Loucy (cell line): ENCODE measurements around the gene HADHA.
"Not testable (repeated sequence)": the region's sequence is repeated elsewhere in the genome, so short reads cannot be mapped to it uniquely, and the experiment has no call there.

Experiments used
- EZH2phosphoT487 ChIP-seq: fragments of 200-600 bp; IDR thresholded peaks from 2 replicates; pipeline ENCODE4 v1.6.1; 2018; ENCODE audit warnings: antibody characterized with exemption, mild to moderate bottlenecking, moderate library complexity, borderline replicate concordance
- TF ChIP-seq, protein P1 (sequence below): fragments of 200-600 bp; sonication (generic); conservative IDR thresholded peaks from 2 replicates; pipeline ENCODE4 v1.5.1; 2014; ENCODE audit warnings: mild to moderate bottlenecking, antibody characterized with exemption, low read length

DNA sequence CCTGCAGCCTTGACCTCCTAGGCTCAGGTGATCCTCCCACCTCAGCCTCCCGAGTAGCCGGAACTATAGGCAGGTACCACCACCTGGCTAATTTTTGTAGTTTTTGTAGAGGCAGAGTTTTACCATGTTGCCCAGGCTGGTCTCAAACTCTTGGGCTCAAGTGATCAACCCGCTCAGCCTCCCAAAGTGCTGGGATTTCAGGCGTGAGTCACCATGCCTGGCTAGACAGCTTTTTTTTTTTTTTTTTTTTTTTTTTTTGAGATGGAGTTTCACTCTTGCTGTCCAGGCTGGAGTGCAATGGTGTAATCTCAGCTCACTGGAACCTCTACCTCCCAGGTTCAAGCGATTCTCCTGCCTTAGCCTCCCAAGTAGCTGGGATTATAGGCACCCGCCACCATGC, 77.9 kb downstream of the HADHA start:
- TF ChIP-seq, protein P1, sequence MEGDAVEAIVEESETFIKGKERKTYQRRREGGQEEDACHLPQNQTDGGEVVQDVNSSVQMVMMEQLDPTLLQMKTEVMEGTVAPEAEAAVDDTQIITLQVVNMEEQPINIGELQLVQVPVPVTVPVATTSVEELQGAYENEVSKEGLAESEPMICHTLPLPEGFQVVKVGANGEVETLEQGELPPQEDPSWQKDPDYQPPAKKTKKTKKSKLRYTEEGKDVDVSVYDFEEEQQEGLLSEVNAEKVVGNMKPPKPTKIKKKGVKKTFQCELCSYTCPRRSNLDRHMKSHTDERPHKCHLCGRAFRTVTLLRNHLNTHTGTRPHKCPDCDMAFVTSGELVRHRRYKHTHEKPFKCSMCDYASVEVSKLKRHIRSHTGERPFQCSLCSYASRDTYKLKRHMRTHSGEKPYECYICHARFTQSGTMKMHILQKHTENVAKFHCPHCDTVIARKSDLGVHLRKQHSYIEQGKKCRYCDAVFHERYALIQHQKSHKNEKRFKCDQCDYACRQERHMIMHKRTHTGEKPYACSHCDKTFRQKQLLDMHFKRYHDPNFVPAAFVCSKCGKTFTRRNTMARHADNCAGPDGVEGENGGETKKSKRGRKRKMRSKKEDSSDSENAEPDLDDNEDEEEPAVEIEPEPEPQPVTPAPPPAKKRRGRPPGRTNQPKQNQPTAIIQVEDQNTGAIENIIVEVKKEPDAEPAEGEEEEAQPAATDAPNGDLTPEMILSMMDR = not testable (repeated sequence)
- not testable (repeated sequence) for TF ChIP-seq EZH2phosphoT487
